Astrocyte of the cerebellum (primary cell): ENCODE results near the gene AMOTL1.
A peak's percentile ranks its signal among the peaks of the same experiment; 100 is the strongest.
"Not testable (repeated sequence)": the region's sequence is repeated elsewhere in the genome, so short reads cannot be mapped to it uniquely, and the experiment has no call there.

ENCODE experiments used
- DNase-seq: peaks from one replicate; pipeline ENCODE4 v3.0.0-alpha.2; 2011; ENCODE audit warnings: low read depth
- H3K4me3 ChIP-seq: 2 replicates; pipeline ENCODE4 v1.5.1; 2011; ENCODE audit warnings: mild to moderate bottlenecking, low read depth, low read length, moderate library complexity
- CTCF ChIP-seq: IDR thresholded peaks from 2 replicates; pipeline ENCODE4 v1.5.1; 2012; ENCODE audit warnings: low read length, low read depth, moderate library complexity, mild to moderate bottlenecking; ENCODE audit errors: missing control alignments
- in situ Hi-C: cut with HindIII; loops from 2 replicates; pipeline ENCODE4 v1.10.0; 2017; ENCODE audit warnings: low sequenced_read_pairs

Gene AMOTL1

GRCh38 chr11:94838027-94838731 lies 70.0 kb downstream of the AMOTL1 start:
- no peak for TF ChIP-seq CTCF
- no peak overlapping the region for H3K4me3 ChIP-seq
- DNase-seq = no peak
- in situ Hi-C loops = no loop called here

DNA sequence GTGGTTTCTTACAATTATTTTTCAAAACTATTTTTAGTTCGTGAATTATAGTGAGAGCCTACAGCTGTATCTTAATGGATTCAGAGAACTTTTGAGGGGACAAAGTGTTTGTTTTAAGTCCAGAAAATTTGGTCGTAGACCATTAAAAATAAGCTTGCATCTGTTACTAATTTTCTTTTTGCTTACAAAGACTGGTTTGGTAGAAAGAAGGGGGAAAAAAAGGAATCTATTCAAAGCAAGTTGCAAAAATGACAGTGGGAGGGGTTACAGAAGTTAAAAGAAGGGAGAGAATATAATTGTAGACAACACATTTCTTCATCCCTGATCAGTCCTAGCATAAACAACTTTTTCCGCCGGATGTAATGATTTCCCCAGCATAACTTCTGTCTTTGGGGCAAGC lies 72.1 kb downstream of the AMOTL1 start:
- in situ Hi-C loops = no loop called here
- no peak for DNase-seq
- no peak overlapping the region for H3K4me3 ChIP-seq
- TF ChIP-seq CTCF = no peak

GRCh38 chr11:94844031-94844430 lies 75.9 kb downstream of the AMOTL1 start:
- no peak overlapping the region for H3K4me3 ChIP-seq
- in situ Hi-C loops = no loop called here
- TF ChIP-seq CTCF = no peak
- DNase-seq = no peak

GRCh38 chr11:94845622-94846021 lies 77.5 kb downstream of the AMOTL1 start:
- H3K4me3 ChIP-seq = no peak overlapping the region
- no peak for TF ChIP-seq CTCF
- no peak for DNase-seq
- in situ Hi-C loops = no loop called here

GRCh38 chr11:94849839-94850238 lies 81.7 kb downstream of the AMOTL1 start:
- no peak overlapping the region for H3K4me3 ChIP-seq
- in situ Hi-C loops = no loop called here
- peak; percentile 75 for DNase-seq
- TF ChIP-seq CTCF = no peak

DNA sequence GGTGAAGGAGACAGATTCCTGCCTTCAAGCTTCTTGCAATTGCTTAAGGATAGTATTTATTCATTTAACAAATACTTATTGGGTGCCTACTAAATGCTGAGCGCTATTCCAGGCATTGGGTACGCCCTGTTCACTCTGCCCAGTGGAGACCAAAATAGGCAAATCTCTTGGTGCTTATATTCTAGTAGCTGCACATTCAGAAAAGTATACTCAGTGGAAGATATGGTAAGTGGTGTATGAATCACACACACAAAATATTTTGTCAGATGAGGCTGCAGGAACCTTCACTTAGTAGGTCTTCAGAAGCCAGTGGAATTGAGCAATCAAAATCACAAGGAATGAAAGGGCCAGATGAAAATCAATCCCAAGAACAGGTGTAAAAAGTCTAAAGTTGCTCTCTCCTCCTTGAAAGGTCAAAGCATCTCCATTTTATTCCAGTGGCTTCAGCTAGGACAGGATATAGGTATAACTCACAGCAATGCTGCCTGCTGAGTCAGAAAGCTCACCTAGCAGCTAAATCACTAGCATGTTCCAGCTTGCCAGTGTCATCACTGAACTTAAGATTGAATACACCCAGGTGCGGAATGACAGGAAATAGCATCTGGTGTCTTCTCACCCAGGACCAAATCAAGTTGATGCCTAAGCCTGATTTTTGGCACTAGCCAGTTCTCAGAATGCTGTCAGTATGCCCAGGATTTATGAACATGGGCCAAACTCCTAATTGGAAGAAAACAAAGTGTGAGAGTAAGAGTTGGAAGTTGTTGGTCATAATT lies 83.9 kb downstream of the AMOTL1 start:
- no peak for DNase-seq
- in situ Hi-C loops = no loop called here
- H3K4me3 ChIP-seq = no peak overlapping the region
- TF ChIP-seq CTCF = no peak

DNA sequence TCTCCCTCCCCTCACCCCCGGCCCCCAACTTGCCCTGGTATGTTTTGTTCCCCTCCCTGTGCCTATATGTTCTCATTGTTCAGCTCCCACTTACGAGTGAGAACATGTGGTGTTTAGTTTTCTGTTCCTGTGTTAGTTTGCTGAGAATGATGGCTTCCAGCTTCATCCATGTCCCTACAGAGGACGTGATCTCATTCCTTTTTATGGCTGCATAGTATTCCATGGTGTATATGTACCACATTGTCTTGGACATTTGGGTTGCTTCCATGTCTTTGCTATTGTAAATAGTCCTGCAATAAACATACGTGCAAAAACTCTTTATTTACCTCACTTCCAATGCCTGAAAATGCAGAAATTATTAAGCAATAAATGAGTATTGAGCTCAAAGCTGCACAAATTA lies 85.1 kb downstream of the AMOTL1 start:
- DNase-seq, H3K4me3 ChIP-seq, in situ Hi-C loops: not testable (repeated sequence)
